Caco-2 (cell line): ENCODE results near the gene FGF14. TPM values are rescaled to one million over a fixed set of nuclear protein-coding genes. Genes with fewer than 3 reads are reported as not detected.

ENCODE experiments used
- BruUV-seq: library from RNA; stranded (reverse); fragments of 400-500 nt; replicated peaks from 2 replicates; lab custom pipeline; 2021; lab: Mats Ljungman, UMichigan
- CTCF ChIA-PET: fragments of 300-600 bp; sonication (Branson Sonifier 250); formaldehyde crosslinking; loops from one replicate; lab custom pipeline; 2022; ENCODE audit warnings: antibody characterized with exemption; lab: Charles Lee
- POLR2A ChIA-PET: fragments of 300-600 bp; sonication (Branson Sonifier 250); formaldehyde crosslinking; loops from one replicate; lab custom pipeline; 2022; ENCODE audit warnings: antibody characterized with exemption; lab: Charles Lee
- DNase-seq, 2 experiments: peaks; one replicate each; pipeline versions ENCODE4 v3.0.0 to v3.0.0-alpha.2; 2020 to 2022
- H3K27me3 ChIP-seq: replicated peaks from 2 replicates; pipeline ENCODE4 v1.6.0; 2011; ENCODE audit warnings: low read length; ENCODE audit not compliant: control insufficient read depth, insufficient read depth
- H3K36me3 ChIP-seq: 2 replicates; pipeline ENCODE4 v1.5.1; 2011; ENCODE audit warnings: low read length; ENCODE audit not compliant: control insufficient read depth, insufficient read depth
- H3K4me1 ChIP-seq: fragments of 250-450 bp; sonication (Bioruptor Pico); 2 replicates; pipeline ENCODE4 v1.5.1; 2020; ENCODE audit warnings: mild to moderate bottlenecking
- H3K4me3 ChIP-seq: 2 replicates; pipeline ENCODE4 v1.5.1; 2011; ENCODE audit warnings: low read depth, mild to moderate bottlenecking, control low read depth, low read length
- H3K9me3 ChIP-seq: fragments of 250-450 bp; sonication (Bioruptor Pico); 2 replicates; pipeline ENCODE4 v1.5.1; 2020; ENCODE audit warnings: mild to moderate bottlenecking, moderate library complexity
- H3K27ac Mint-ChIP-seq: one replicate; pipeline ENCODE4 v1.8.0; 2022; ENCODE audit warnings: mixed read lengths; ENCODE audit not compliant: unreplicated experiment
- H3K27me3 Mint-ChIP-seq: one replicate; pipeline ENCODE4 v1.8.0; 2022; ENCODE audit warnings: mixed read lengths; ENCODE audit not compliant: insufficient read depth, unreplicated experiment
- H3K36me3 Mint-ChIP-seq: one replicate; pipeline ENCODE4 v1.8.0; 2022; ENCODE audit warnings: mild to moderate bottlenecking, mixed read lengths; ENCODE audit not compliant: insufficient read depth, unreplicated experiment
- H3K4me1 Mint-ChIP-seq: one replicate; pipeline ENCODE4 v1.8.0; 2022; ENCODE audit warnings: low read depth, mixed read lengths; ENCODE audit not compliant: unreplicated experiment
- H3K4me3 Mint-ChIP-seq: one replicate; pipeline ENCODE4 v1.8.0; 2022; ENCODE audit warnings: mild to moderate bottlenecking, moderate library complexity, mixed read lengths; ENCODE audit not compliant: unreplicated experiment
- H3K9me3 Mint-ChIP-seq: one replicate; pipeline ENCODE4 v1.8.0; 2022; ENCODE audit warnings: mixed read lengths; ENCODE audit not compliant: unreplicated experiment
- intact Hi-C: fragments of 100-400 bp; cut with micrococcal nuclease; formaldehyde crosslinking; loops from one replicate; pipeline ENCODE4 v1.10.0; 2022; ENCODE audit not compliant: unreplicated experiment
- total RNA-seq: library from RNA; stranded (reverse); gene quantifications from 2 replicates; pipeline ENCODE4 v1.2.3, GENCODE V29; 2022
- TF ChIP-seq, protein P1 (sequence below), 2 experiments: fragments of 200-600 bp in 1 of 2; IDR thresholded peaks; 1 replicate in 1 of 2; 2 replicates in 1 of 2; pipeline versions ENCODE4 v1.5.1 to v1.8.0; 2011 to 2022; ENCODE audit warnings: antibody characterized with exemption in 1 of 2, control low read depth in 1 of 2, inconsistent platforms in 1 of 2, low read depth in 1 of 2, low read length in 1 of 2, mild to moderate bottlenecking in 1 of 2, moderate library complexity in 1 of 2; ENCODE audit not compliant: insufficient read depth in 1 of 2, severe bottlenecking in 1 of 2, unreplicated experiment in 1 of 2

FGF14 gene
- total RNA-seq, 1 experiment from 2014 or later: not detected

DNA sequence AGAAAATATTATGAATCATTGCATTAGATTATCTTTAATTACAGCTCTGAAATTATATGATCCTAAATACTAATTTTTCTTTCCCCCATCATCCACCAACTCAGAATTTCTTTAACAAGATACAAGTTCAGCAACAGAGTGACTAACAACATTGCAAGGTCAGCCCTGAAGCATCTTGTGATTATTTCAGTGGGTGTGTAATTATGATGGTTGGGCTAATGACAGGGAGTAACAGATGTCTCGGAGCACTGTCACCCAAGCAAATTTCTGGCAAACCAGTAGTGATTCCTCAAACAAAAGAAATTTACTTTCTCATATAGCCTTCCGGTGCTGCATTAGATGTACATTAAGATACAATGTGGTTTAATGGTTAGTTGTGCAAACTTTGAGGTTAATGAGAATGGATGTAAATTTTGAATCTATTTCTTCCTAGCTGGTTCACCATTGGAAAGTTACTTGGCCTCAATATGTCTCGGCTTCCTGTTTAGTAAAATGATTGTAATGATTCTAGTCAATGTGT lies 710.4 kb downstream of the FGF14 start:
- H3K4me1 ChIP-seq: no peaks in the 10 kb centered on the region
- intact Hi-C loops: no loop called here
- DNase-seq: no peak
- ChIA-PET CTCF (no interaction called here), POLR2A (no interaction called here)
- Mint-ChIP-seq H3K9me3 (no peaks in the 10 kb centered on the region), H3K4me1 (no peaks in the 10 kb centered on the region), H3K36me3 (no peaks in the 10 kb centered on the region), H3K4me3 (no peak overlapping the region), H3K27me3 (peaks cover 10% of the 10 kb centered on the region), H3K27ac (no peak overlapping the region)
- H3K36me3 ChIP-seq: no peaks in the 10 kb centered on the region
- no peaks in the 10 kb centered on the region for H3K9me3 ChIP-seq
- no peaks in the 10 kb centered on the region; the same call in 1 of the 2 replicates for H3K27me3 ChIP-seq
- TF ChIP-seq, protein P1, sequence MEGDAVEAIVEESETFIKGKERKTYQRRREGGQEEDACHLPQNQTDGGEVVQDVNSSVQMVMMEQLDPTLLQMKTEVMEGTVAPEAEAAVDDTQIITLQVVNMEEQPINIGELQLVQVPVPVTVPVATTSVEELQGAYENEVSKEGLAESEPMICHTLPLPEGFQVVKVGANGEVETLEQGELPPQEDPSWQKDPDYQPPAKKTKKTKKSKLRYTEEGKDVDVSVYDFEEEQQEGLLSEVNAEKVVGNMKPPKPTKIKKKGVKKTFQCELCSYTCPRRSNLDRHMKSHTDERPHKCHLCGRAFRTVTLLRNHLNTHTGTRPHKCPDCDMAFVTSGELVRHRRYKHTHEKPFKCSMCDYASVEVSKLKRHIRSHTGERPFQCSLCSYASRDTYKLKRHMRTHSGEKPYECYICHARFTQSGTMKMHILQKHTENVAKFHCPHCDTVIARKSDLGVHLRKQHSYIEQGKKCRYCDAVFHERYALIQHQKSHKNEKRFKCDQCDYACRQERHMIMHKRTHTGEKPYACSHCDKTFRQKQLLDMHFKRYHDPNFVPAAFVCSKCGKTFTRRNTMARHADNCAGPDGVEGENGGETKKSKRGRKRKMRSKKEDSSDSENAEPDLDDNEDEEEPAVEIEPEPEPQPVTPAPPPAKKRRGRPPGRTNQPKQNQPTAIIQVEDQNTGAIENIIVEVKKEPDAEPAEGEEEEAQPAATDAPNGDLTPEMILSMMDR (IDR thresholded peaks at IDR 0.05; ENCODE audit: insufficient read depth in 1 of 2, low read depth in 1 of 2, low read length in 1 of 2, severe bottlenecking in 1 of 2, unreplicated experiment in 1 of 2): no peak
- H3K4me3 ChIP-seq: no peak overlapping the region
- no TSS peak for BruUV-seq

DNA sequence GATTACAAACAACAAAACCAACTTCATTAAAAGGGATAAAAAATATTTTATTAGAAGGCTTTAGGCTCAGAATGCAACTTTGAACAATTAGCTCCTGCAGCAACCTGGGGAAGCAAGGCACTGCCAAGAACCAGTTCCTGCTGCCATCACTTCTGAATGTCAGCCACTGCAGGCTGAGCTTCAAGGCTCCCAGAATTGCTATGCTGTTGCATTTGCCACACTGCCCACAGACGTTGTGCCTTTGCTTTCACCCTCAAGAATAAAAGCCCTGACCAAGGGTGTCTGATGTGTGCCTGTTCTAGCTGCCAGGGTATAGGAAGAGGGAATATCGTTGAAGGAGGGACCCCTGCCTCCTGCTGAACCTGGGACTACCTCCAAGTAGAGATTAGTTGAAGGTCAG lies 711.0 kb downstream of the FGF14 start:
- CTCF ChIA-PET: no interaction called here
- POLR2A ChIA-PET: no interaction called here
- H3K4me1 Mint-ChIP-seq: no peaks in the 10 kb centered on the region

DNA sequence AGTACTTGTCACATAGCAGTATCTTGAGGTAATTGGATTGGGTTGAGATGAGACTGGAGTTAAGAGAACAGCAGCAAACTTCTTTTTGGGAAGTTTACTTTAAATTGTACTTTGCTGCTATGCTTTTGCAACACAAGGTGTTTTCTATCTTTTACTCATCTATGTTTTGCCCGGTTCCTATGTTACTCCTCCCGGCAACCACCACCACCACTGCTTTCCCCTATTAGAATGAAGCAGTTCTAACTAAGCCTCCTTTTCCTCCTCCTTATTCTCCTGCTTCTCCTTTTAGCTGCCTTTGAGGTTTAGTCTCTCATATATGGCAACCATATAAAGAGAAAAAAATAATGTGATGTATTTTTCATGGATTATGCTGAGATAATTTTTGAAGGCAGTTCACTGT lies 715.8 kb downstream of the FGF14 start:
- no peaks in the 10 kb centered on the region for H3K4me1 Mint-ChIP-seq
- POLR2A ChIA-PET: no interaction called here

More for the DNA sequence above, 711.0 kb downstream of the FGF14 start:
- Mint-ChIP-seq H3K4me3 (no peak overlapping the region), H3K36me3 (no peaks in the 10 kb centered on the region), H3K9me3 (no peaks in the 10 kb centered on the region), H3K27ac (no peak overlapping the region), H3K27me3 (peaks cover 10% of the 10 kb centered on the region)
- H3K4me3 ChIP-seq: no peak overlapping the region
- H3K36me3 ChIP-seq: no peaks in the 10 kb centered on the region
- intact Hi-C loops: no loop called here
- H3K9me3 ChIP-seq: no peaks in the 10 kb centered on the region
- no peaks in the 10 kb centered on the region for H3K4me1 ChIP-seq
- DNase-seq: no peak
- TF ChIP-seq, protein P1 (IDR thresholded peaks at IDR 0.05; ENCODE audit: insufficient read depth in 1 of 2, low read depth in 1 of 2, low read length in 1 of 2, severe bottlenecking in 1 of 2, unreplicated experiment in 1 of 2): no peak
- BruUV-seq: no TSS peak
- H3K27me3 ChIP-seq: no peaks in the 10 kb centered on the region; the same call in 1 of the 2 replicates

More for the DNA sequence above, 715.8 kb downstream of the FGF14 start:
- Mint-ChIP-seq H3K4me3 (no peak overlapping the region), H3K9me3 (no peaks in the 10 kb centered on the region), H3K27me3 (peaks cover 3% of the 10 kb centered on the region), H3K36me3 (no peaks in the 10 kb centered on the region), H3K27ac (no peak overlapping the region)
- Histone ChIP-seq H3K9me3 (no peaks in the 10 kb centered on the region), H3K36me3 (no peaks in the 10 kb centered on the region), H3K4me3 (no peak overlapping the region), H3K27me3 (no peaks in the 10 kb centered on the region; the same call in 1 of the 2 replicates), H3K4me1 (no peaks in the 10 kb centered on the region)
- no TSS peak for BruUV-seq
- CTCF ChIA-PET: no interaction called here
- intact Hi-C loops: no loop called here
- no peak for DNase-seq
- TF ChIP-seq, protein P1 (IDR thresholded peaks at IDR 0.05; ENCODE audit: insufficient read depth in 1 of 2, low read depth in 1 of 2, low read length in 1 of 2, severe bottlenecking in 1 of 2, unreplicated experiment in 1 of 2): no peak
